Calu3 (cell line): Measurements from ENCODE around the gene MACROD2. TPM values are rescaled to one million over a fixed set of nuclear protein-coding genes. Genes with fewer than 3 reads are reported as not detected.

Experiments
- BruUV-seq: library from RNA; stranded (reverse); fragments of 400-500 nt; replicated peaks from 2 replicates; lab custom pipeline; 2021; lab: Mats Ljungman, UMichigan
- CTCF ChIA-PET: fragments of 300-600 bp; sonication (Branson Sonifier 250); formaldehyde crosslinking; loops from one replicate; lab custom pipeline; 2022; ENCODE audit warnings: antibody characterized with exemption; lab: Charles Lee
- DNase-seq: peaks from one replicate; pipeline ENCODE4 v3.0.0; 2022
- H3K27ac Mint-ChIP-seq: one replicate; pipeline ENCODE4 v1.8.0; 2022; ENCODE audit warnings: mixed read lengths; ENCODE audit not compliant: unreplicated experiment
- H3K27me3 Mint-ChIP-seq: one replicate; pipeline ENCODE4 v1.8.0; 2022; ENCODE audit warnings: mixed read lengths; ENCODE audit not compliant: unreplicated experiment
- H3K36me3 Mint-ChIP-seq: one replicate; pipeline ENCODE4 v1.8.0; 2022; ENCODE audit warnings: mild to moderate bottlenecking, moderate library complexity, mixed read lengths; ENCODE audit not compliant: insufficient read depth, unreplicated experiment
- H3K4me1 Mint-ChIP-seq: one replicate; pipeline ENCODE4 v1.8.0; 2022; ENCODE audit warnings: mild to moderate bottlenecking, low read depth, mixed read lengths; ENCODE audit not compliant: unreplicated experiment
- H3K4me3 Mint-ChIP-seq: one replicate; pipeline ENCODE4 v1.8.0; 2022; ENCODE audit warnings: mild to moderate bottlenecking, low read depth, moderate library complexity, mixed read lengths; ENCODE audit not compliant: unreplicated experiment
- H3K9me3 Mint-ChIP-seq: one replicate; pipeline ENCODE4 v1.8.0; 2022; ENCODE audit warnings: low read depth, mixed read lengths; ENCODE audit not compliant: unreplicated experiment
- CTCF ChIP-seq: fragments of 200-600 bp; IDR thresholded peaks from one replicate; pipeline ENCODE4 v1.8.0; 2022; ENCODE audit warnings: antibody characterized with exemption; ENCODE audit not compliant: unreplicated experiment
- intact Hi-C: fragments of 100-400 bp; cut with micrococcal nuclease; formaldehyde crosslinking; loops from one replicate; pipeline ENCODE4 v1.10.0; 2022; ENCODE audit not compliant: unreplicated experiment
- total RNA-seq: library from RNA; stranded (reverse); gene quantifications from 2 replicates; pipeline ENCODE4 v1.2.3, GENCODE V29; 2022

MACROD2 gene
- total RNA-seq, 1 experiment from 2014 or later, result 29.4 TPM

GRCh38 chr20:15699431-15700146, 1704.3 kb downstream of the MACROD2 start:
- H3K4me1 Mint-ChIP-seq, result peaks cover 15% of the 10 kb centered on the region
- intact Hi-C loops, result no loop called here
- CTCF ChIA-PET, result no interaction called here
- no peaks in the 10 kb centered on the region for H3K36me3 Mint-ChIP-seq
- no TSS peak for BruUV-seq
- no peaks in the 10 kb centered on the region for H3K9me3 Mint-ChIP-seq
- no peak overlapping the region for H3K27ac Mint-ChIP-seq
- H3K4me3 Mint-ChIP-seq, result no peak overlapping the region
- no peaks in the 10 kb centered on the region for H3K27me3 Mint-ChIP-seq
- DNase-seq, result no peak
- TF ChIP-seq CTCF, result no peak

DNA sequence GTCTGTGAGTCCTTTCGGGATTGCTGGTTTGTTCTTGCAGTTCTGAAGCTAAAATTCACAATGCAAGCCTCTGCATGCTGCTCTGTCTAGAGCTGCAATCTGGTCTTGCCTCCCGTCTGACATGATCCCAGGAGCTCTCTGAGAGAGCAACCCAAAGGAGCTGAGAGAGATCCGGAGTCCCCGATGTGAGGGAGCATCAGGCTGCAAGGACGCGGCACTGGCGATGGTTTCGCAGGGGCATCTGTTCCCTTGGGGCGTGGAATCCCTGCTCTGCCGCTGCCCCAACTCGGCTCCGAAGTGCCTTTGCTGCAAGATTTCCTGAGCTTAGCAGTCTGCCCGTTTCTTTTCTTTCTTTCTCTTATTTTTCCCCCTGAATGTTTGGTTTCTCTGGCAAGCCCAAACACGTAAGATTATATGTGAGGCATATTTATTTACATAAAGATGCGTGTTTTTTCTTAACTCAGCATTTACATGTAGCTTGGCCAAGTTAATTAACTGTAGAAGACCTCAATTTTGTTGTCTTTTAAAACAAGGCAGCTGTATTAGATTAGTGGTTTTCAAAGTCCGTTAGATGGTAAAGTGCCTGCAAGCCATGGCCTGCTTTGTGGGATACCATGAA, 1704.9 kb downstream of the MACROD2 start:
- H3K4me3 Mint-ChIP-seq, result no peak overlapping the region
- no peaks in the 10 kb centered on the region for H3K9me3 Mint-ChIP-seq
- no TSS peak for BruUV-seq
- no peak overlapping the region for H3K27ac Mint-ChIP-seq
- no peak for TF ChIP-seq CTCF
- peaks cover 15% of the 10 kb centered on the region for H3K4me1 Mint-ChIP-seq
- H3K27me3 Mint-ChIP-seq, result no peaks in the 10 kb centered on the region
- no peaks in the 10 kb centered on the region for H3K36me3 Mint-ChIP-seq
- DNase-seq, result no peak
- intact Hi-C loops, result no loop called here
- CTCF ChIA-PET, result no interaction called here

DNA sequence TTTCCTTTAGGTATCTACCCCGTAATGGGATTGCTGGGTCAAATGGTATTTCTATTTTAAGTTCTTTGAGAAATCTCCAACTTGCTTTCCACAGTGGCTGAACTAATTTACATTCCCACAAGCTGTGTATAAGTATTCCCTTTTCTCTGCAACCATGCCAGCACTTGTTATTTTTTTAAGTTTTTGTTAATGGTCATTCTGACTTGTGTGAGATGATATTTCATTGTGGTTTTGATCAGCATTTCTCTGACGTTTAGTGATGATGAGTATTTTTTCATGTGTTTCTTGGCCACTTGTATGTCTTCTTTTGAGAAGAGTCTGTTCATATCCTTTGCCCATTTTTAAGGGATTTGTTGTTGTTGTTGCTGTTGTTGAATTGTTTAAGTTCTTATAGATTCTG, 1706.8 kb downstream of the MACROD2 start:
- DNase-seq, result no peak
- H3K4me3 Mint-ChIP-seq, result no peak overlapping the region
- H3K9me3 Mint-ChIP-seq, result no peaks in the 10 kb centered on the region
- H3K27ac Mint-ChIP-seq, result no peak overlapping the region
- TF ChIP-seq CTCF, result no peak
- intact Hi-C loops, result no loop called here
- no peaks in the 10 kb centered on the region for H3K27me3 Mint-ChIP-seq
- no TSS peak for BruUV-seq
- H3K4me1 Mint-ChIP-seq, result peaks cover 15% of the 10 kb centered on the region
- H3K36me3 Mint-ChIP-seq, result no peaks in the 10 kb centered on the region
- CTCF ChIA-PET, result no interaction called here

DNA sequence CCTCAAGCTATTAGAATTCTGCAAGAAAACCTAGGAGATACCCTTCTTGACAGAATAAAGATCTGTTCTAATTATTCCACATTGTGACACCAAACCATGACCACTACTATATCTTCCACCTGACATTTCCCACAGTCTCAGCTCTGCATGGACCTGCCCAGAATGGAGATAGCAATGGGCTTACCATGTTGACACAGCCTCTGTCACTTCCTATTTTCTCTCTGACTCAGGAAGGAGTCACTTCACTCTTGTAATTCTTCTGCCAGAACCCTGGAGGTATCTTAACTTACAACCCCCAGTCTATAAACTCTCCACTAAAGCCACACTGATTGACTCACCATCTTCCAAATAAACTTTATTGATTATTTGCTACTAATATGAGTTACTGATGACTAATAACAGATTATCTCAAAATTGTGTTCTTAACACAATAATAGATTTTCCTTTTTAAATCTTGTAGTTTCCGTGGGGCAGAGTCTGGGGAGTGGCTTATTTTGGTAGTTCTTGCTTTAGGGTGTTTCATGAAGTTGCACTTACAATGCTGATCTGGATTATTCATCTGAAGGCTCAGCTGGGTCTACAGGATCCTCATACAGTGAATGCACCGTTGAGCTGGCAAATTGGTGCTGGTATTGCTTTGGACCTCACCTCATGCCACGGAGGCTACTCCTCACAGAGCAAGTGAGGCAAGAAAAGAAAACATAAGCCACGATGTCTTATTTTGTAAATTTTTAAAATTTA, 1708.0 kb downstream of the MACROD2 start:
- peak; percentile 0 for DNase-seq
- no peak for TF ChIP-seq CTCF
- H3K36me3 Mint-ChIP-seq, result no peaks in the 10 kb centered on the region
- H3K27ac Mint-ChIP-seq, result no peak overlapping the region
- no peaks in the 10 kb centered on the region for H3K27me3 Mint-ChIP-seq
- H3K4me1 Mint-ChIP-seq, result peaks cover 15% of the 10 kb centered on the region
- H3K9me3 Mint-ChIP-seq, result no peaks in the 10 kb centered on the region
- no TSS peak for BruUV-seq
- intact Hi-C loops, result no loop called here
- no peak overlapping the region for H3K4me3 Mint-ChIP-seq
- CTCF ChIA-PET, result no interaction called here
